ENCODE measurements around the gene SUGCT. TPM values are rescaled to one million over a fixed set of nuclear protein-coding genes. Genes with fewer than 3 reads are reported as not detected.

SUGCT gene
- total RNA-seq, 6 donors from 2014 or later = 1.4 to 3.1 (median 1.7) TPM; not detected in 1

Small RNAs within 50 kb of the gene (small RNA-seq; reads per million reads assigned to genes)
- gene AC006023.1 (0 reads per million in 4 donors), gene AC006023.2 (0 reads per million in 4 donors)

Other genes with a start within 250 kb of the SUGCT start
- 100 to 1,000 TPM in 2 of 6 donors, 10 to 100 TPM in 4; 39.0 to 145 (median 77.3) TPM for gene CDK13, start 184.7 kb upstream of the SUGCT start, total RNA-seq
- 10 to 100 TPM in 5 of 6 donors, 1 to 10 TPM in 1; 4.2 to 61.0 (median 30.0) TPM for gene MPLKIP, start 383 bp upstream of the SUGCT start, total RNA-seq